ENCODE data around the gene EFHC1.

Gene EFHC1

GRCh38 chr6:52502306-52503029 is 82.3 kb downstream of the EFHC1 start:
- no peak for DNase-seq

GRCh38 chr6:52503323-52503747 is 83.2 kb downstream of the EFHC1 start:
- no peak for DNase-seq

GRCh38 chr6:52503851-52504781 is 84.0 kb downstream of the EFHC1 start:
- DNase-seq: peak in 9 of 51 donors; percentile 15 to 64 (median 27)

- no peak for DNase-seq
Measured at GRCh38 chr6:52504782-52505136, 84.6 kb downstream of the EFHC1 start.

- DNase-seq: no peak
Measured at GRCh38 chr6:52505726-52506409, 85.7 kb downstream of the EFHC1 start.

GRCh38 chr6:52506476-52506875 is 86.3 kb downstream of the EFHC1 start:
- DNase-seq: no peak

- DNase-seq: no peak
Measured at GRCh38 chr6:52507557-52508260, 87.6 kb downstream of the EFHC1 start.

- DNase-seq: no peak
Measured at GRCh38 chr6:52508261-52508739, 88.2 kb downstream of the EFHC1 start.

- no peak for DNase-seq
Measured at GRCh38 chr6:52509281-52510212, 89.4 kb downstream of the EFHC1 start.

- DNase-seq: no peak
Measured at GRCh38 chr6:52510213-52510562, 90.0 kb downstream of the EFHC1 start.

- DNase-seq: no peak
Measured at GRCh38 chr6:52511163-52511562, 91.0 kb downstream of the EFHC1 start.

- DNase-seq: peak in 1 of 51 donors; percentile 12
Measured at GRCh38 chr6:52511572-52512151, 91.5 kb downstream of the EFHC1 start.

GRCh38 chr6:52512199-52512598 is 92.1 kb downstream of the EFHC1 start:
- DNase-seq: peak in 4 of 51 donors; percentile 6 to 34 (median 13)

- DNase-seq: no peak
Measured at GRCh38 chr6:52513464-52513863, 93.3 kb downstream of the EFHC1 start.

- DNase-seq: no peak
Measured at GRCh38 chr6:52513896-52514295, 93.8 kb downstream of the EFHC1 start.

- peak in 1 of 51 donors; percentile 25 for DNase-seq
Measured at GRCh38 chr6:52514514-52514913, 94.4 kb downstream of the EFHC1 start.

GRCh38 chr6:52515219-52515960 is 95.2 kb downstream of the EFHC1 start:
- DNase-seq: no peak

- DNase-seq: no peak
Measured at GRCh38 chr6:52516269-52516668, 96.1 kb downstream of the EFHC1 start.

GRCh38 chr6:52516943-52517342 is 96.8 kb downstream of the EFHC1 start:
- DNase-seq: no peak

All from hypothalamus (tissue), 51 donors.